GM19238 (cell line): ENCODE measurements around the gene STARD7.
A peak's percentile ranks its signal among the peaks of the same experiment; 100 is the strongest.
"Not testable (repeated sequence)": the region's sequence is repeated elsewhere in the genome, so short reads cannot be mapped to it uniquely, and the experiment has no call there.

Experiments
- DNase-seq: peaks from one replicate; pipeline ENCODE4 v3.0.0; 2011; ENCODE audit warnings: low spot score; ENCODE audit not compliant: insufficient read length

The STARD7 gene

GRCh38 chr2:96236882-96237281 is 28.3 kb upstream of the STARD7 start:
- DNase-seq, result no peak

- DNase-seq, result peak; percentile 49
Measured at GRCh38 chr2:96233880-96234316, 25.3 kb upstream of the STARD7 start.

GRCh38 chr2:96233436-96233835 is 24.8 kb upstream of the STARD7 start:
- DNase-seq, result no peak

- DNase-seq, result no peak
Measured at GRCh38 chr2:96231316-96231715, 22.7 kb upstream of the STARD7 start.

GRCh38 chr2:96225016-96225533 is 16.4 kb upstream of the STARD7 start:
- no peak for DNase-seq

GRCh38 chr2:96221106-96221505 is 12.5 kb upstream of the STARD7 start:
- not testable (repeated sequence) for DNase-seq

GRCh38 chr2:96219959-96220358 is 11.3 kb upstream of the STARD7 start:
- DNase-seq, result not testable (repeated sequence)

GRCh38 chr2:96218508-96219131 is 10.0 kb upstream of the STARD7 start:
- no peak for DNase-seq

- DNase-seq, result no peak
Measured at GRCh38 chr2:96214554-96214953, 5.9 kb upstream of the STARD7 start.

- DNase-seq, result no peak
Measured at GRCh38 chr2:96213379-96213778, 4.8 kb upstream of the STARD7 start.

GRCh38 chr2:96212339-96212738 is 3.7 kb upstream of the STARD7 start:
- no peak for DNase-seq

- no peak for DNase-seq
Measured at GRCh38 chr2:96209729-96210085, 1.1 kb upstream of the STARD7 start.

- no peak for DNase-seq
Measured at GRCh38 chr2:96209011-96209728, 543 bp upstream of the STARD7 start.

GRCh38 chr2:96207774-96208142 is 869 bp downstream of the STARD7 start:
- DNase-seq, result no peak

- no peak for DNase-seq
Measured at GRCh38 chr2:96207073-96207773, 1.4 kb downstream of the STARD7 start.

GRCh38 chr2:96205888-96206287 is 2.7 kb downstream of the STARD7 start:
- DNase-seq, result no peak

GRCh38 chr2:96204836-96205624 is 3.6 kb downstream of the STARD7 start:
- no peak for DNase-seq

- DNase-seq, result no peak
Measured at GRCh38 chr2:96203130-96204028, 5.2 kb downstream of the STARD7 start.

- no peak for DNase-seq
Measured at GRCh38 chr2:96202152-96202854, 6.3 kb downstream of the STARD7 start.

GRCh38 chr2:96201338-96201737 is 7.3 kb downstream of the STARD7 start:
- no peak for DNase-seq
